ENCODE results near the gene BCAS3. TPM values are rescaled to one million over a fixed set of nuclear protein-coding genes. Genes with fewer than 3 reads are reported as not detected.

Gene BCAS3
- polyA plus RNA-seq, 3 donors = 10.3 to 19.1 (median 14.7) TPM

DNA sequence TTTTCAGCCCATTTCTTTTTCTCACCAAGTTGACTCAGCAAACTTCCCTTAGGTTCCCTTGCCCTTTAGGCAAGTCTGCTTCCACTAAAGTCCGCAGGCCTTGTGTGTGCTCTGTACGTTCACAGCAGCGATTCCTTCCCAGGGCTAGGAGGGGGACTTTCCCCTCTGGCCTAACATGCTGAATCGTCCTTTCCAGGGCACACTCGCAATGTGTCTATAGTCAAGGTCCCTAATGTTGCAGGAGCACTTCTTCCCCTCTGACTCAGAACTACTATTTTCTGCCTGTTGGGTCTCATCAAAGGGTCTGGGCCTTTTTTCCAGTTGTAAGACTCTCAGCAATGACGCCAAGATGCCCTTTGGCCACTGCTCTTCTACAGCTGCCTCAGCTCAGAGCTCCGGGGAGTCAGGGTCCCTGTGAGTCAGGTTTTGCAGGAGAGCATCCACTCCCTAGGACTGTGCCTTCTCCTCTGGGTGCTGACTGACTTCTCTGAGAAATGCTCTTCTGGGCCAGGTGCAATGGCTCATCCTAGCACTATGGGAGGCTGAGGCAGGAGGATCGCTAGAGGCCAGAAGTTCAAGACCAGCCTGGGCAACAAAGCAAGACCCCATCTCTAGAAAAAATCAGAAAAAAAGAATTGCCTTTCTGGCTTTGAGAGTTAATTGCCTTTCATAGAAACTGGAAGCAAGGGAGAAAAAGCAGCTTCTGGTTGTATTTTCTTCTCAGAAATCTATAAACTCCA lies 657.6 kb downstream of the BCAS3 start:
- no peaks in the 10 kb centered on the region for H3K36me3 Mint-ChIP-seq
- no peak overlapping the region for H3K27ac ChIP-seq (ENCODE audit: low read depth in 1 of 2, low read length in 2 of 2)

DNA sequence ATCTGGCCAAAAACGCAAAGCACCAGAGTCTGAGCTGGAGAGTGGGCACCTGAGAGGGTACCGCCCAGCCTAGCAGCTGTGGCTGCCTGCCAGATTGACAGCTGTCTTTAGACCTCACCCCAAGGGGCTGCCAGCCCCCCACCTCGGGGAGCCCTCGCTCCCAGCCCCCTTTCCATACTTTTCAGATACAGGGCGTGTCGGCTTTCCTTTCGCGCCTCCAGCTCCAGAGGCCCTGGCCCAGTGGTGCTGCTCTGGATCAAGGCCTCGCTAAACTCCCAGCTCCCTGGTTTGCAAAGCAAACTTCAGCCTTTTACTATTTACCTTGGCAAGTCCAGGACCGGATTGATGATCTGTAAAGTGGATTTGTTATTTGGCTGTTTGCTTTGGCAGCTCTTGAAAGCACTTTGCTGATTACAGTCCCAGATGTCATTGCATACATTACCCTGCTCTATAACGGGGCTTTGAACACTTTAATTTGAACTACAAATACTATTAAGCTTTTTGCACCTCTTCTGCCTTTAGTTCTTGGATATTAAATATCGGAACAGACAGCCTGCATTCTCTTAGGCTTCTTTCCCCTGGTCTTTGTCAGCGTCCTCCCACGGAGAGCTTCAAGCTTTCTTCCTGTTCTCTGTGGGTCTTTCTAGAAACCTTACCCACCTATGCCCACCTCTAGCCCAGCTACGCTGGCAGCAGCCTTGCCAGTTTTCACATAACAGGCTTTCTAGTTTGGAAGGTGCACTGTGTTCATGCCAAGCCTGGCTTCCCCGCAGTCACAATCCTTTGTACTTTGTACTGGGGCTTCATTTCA lies 658.4 kb downstream of the BCAS3 start:
- no peaks in the 10 kb centered on the region for H4K20me1 ChIP-seq (ENCODE audit: insufficient read depth, low read length)
- no peaks in the 10 kb centered on the region for H3K27me3 ChIP-seq (ENCODE audit: control insufficient read depth in 2 of 2, insufficient read depth in 2 of 2, low read length in 2 of 2)
- Mint-ChIP-seq H3K36me3 (no peaks in the 10 kb centered on the region), H3K27ac (no peak overlapping the region), H3K27me3 (ENCODE audit: low read depth in 3 of 3) (peaks cover 0 to 2% (median 0%) of the 10 kb centered on the region in 3 donors), H3K9me3 (no peaks in the 10 kb centered on the region), H3K4me3 (no peak overlapping the region), H3K4me1 (peaks cover 3% of the 10 kb centered on the region)
- no peak overlapping the region for H3K4me3 ChIP-seq (replicated peaks in 1 of 3; ENCODE audit: low read depth in 2 of 3, low read length in 3 of 3)
- no peak overlapping the region for H3K4me2 ChIP-seq (replicated peaks; ENCODE audit: extremely low read depth, low read length, poor library complexity, severe bottlenecking)
- no peak overlapping the region for H3K27ac ChIP-seq (ENCODE audit: low read depth in 1 of 2, low read length in 2 of 2)
- TF ChIP-seq, protein P1, sequence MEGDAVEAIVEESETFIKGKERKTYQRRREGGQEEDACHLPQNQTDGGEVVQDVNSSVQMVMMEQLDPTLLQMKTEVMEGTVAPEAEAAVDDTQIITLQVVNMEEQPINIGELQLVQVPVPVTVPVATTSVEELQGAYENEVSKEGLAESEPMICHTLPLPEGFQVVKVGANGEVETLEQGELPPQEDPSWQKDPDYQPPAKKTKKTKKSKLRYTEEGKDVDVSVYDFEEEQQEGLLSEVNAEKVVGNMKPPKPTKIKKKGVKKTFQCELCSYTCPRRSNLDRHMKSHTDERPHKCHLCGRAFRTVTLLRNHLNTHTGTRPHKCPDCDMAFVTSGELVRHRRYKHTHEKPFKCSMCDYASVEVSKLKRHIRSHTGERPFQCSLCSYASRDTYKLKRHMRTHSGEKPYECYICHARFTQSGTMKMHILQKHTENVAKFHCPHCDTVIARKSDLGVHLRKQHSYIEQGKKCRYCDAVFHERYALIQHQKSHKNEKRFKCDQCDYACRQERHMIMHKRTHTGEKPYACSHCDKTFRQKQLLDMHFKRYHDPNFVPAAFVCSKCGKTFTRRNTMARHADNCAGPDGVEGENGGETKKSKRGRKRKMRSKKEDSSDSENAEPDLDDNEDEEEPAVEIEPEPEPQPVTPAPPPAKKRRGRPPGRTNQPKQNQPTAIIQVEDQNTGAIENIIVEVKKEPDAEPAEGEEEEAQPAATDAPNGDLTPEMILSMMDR (IDR thresholded peaks at IDR 0.05) = no peak
- H3K4me1 ChIP-seq (ENCODE audit: control insufficient read depth in 1 of 2, insufficient read depth in 2 of 2, low read length in 2 of 2) = no peaks in the 10 kb centered on the region
- no peaks in the 10 kb centered on the region for H3K79me2 ChIP-seq (ENCODE audit: insufficient read depth, low read length)
- DNase-seq = no peak
- no peak overlapping the region for H3K9ac ChIP-seq (ENCODE audit: insufficient read depth, low read length, poor library complexity, severe bottlenecking)
- intact Hi-C loops (cut with micrococcal nuclease) = no loop called here
- H3K9me3 ChIP-seq (replicated peaks in 1 of 2; ENCODE audit: control insufficient read depth in 1 of 2, insufficient read depth in 1 of 2, low read length in 2 of 2) = no peaks in the 10 kb centered on the region
- H2AFZ ChIP-seq (ENCODE audit: insufficient read depth, low read depth, low read length, poor library complexity, severe bottlenecking) = no peak overlapping the region
- H3K36me3 ChIP-seq (replicated peaks in 1 of 2; ENCODE audit: control insufficient read depth in 1 of 2, insufficient read depth in 2 of 2, low read length in 2 of 2) = no peaks in the 10 kb centered on the region
- 90% methylated on average over 9 of the region's 16 CpGs for WGBS (ENCODE audit: insufficient coverage)

More for the DNA sequence above, 657.6 kb downstream of the BCAS3 start:
- H3K36me3 ChIP-seq (replicated peaks in 1 of 2; ENCODE audit: control insufficient read depth in 1 of 2, insufficient read depth in 2 of 2, low read length in 2 of 2) = no peaks in the 10 kb centered on the region
- Mint-ChIP-seq H3K27ac (peak overlapping the region in 1 of 7 donors; percentile 15), H3K9me3 (no peaks in the 10 kb centered on the region), H3K27me3 (ENCODE audit: low read depth in 3 of 3) (peaks cover 0 to 2% (median 0%) of the 10 kb centered on the region in 3 donors), H3K4me1 (peaks cover 3% of the 10 kb centered on the region), H3K4me3 (no peak overlapping the region)
- H3K4me3 ChIP-seq (replicated peaks in 1 of 3; ENCODE audit: low read depth in 2 of 3, low read length in 3 of 3) = no peak overlapping the region
- no peaks in the 10 kb centered on the region for H3K27me3 ChIP-seq (ENCODE audit: control insufficient read depth in 2 of 2, insufficient read depth in 2 of 2, low read length in 2 of 2)
- no peaks in the 10 kb centered on the region for H3K79me2 ChIP-seq (ENCODE audit: insufficient read depth, low read length)
- H3K9ac ChIP-seq (ENCODE audit: insufficient read depth, low read length, poor library complexity, severe bottlenecking) = no peak overlapping the region
- H3K4me1 ChIP-seq (ENCODE audit: control insufficient read depth in 1 of 2, insufficient read depth in 2 of 2, low read length in 2 of 2) = no peaks in the 10 kb centered on the region
- TF ChIP-seq, protein P1 (IDR thresholded peaks at IDR 0.05) = no peak
- H4K20me1 ChIP-seq (ENCODE audit: insufficient read depth, low read length) = no peaks in the 10 kb centered on the region
- no peak for DNase-seq
- 91% methylated on average over 7 of the region's 8 CpGs for WGBS (ENCODE audit: insufficient coverage)
- no peaks in the 10 kb centered on the region for H3K9me3 ChIP-seq (replicated peaks in 1 of 2; ENCODE audit: control insufficient read depth in 1 of 2, insufficient read depth in 1 of 2, low read length in 2 of 2)
- no peak overlapping the region for H2AFZ ChIP-seq (ENCODE audit: insufficient read depth, low read depth, low read length, poor library complexity, severe bottlenecking)
- intact Hi-C loops (cut with micrococcal nuclease) = no loop called here
- no peak overlapping the region for H3K4me2 ChIP-seq (replicated peaks; ENCODE audit: extremely low read depth, low read length, poor library complexity, severe bottlenecking)

Data from CD14-positive monocyte (primary cell).